Osteoblast (primary cell): ENCODE measurements around the gene BLVRB. TPM values are rescaled to one million over a fixed set of nuclear protein-coding genes. Genes with fewer than 3 reads are reported as not detected.
"Not testable (repeated sequence)": the region's sequence is repeated elsewhere in the genome, so short reads cannot be mapped to it uniquely, and the experiment has no call there.

Experiments
- DNase-seq: peaks from one replicate; pipeline ENCODE4 v3.0.0; 2011; ENCODE audit warnings: low spot score, mixed read lengths; ENCODE audit not compliant: insufficient read length; ENCODE audit errors: missing footprints
- H2AFZ ChIP-seq: 2 replicates; pipeline ENCODE4 v1.6.0; 2011; ENCODE audit warnings: mild to moderate bottlenecking, low read length
- H3K27ac ChIP-seq: 2 replicates; pipeline ENCODE4 v1.5.1; 2011; ENCODE audit warnings: mild to moderate bottlenecking, low read depth, low read length, moderate library complexity
- H3K27me3 ChIP-seq: 2 replicates; pipeline ENCODE4 v1.6.0; 2012; ENCODE audit warnings: mild to moderate bottlenecking, control low read depth, inconsistent platforms, low read length, moderate library complexity; ENCODE audit not compliant: insufficient read depth
- H3K36me3 ChIP-seq: 2 replicates; pipeline ENCODE4 v1.5.1; 2011; ENCODE audit warnings: mild to moderate bottlenecking, low read length, control low read depth, moderate library complexity; ENCODE audit not compliant: insufficient read depth
- H3K4me1 ChIP-seq: 2 replicates; pipeline ENCODE4 v1.5.1; 2011; ENCODE audit warnings: mild to moderate bottlenecking, low read length, control low read depth, moderate library complexity; ENCODE audit not compliant: insufficient read depth
- H3K4me2 ChIP-seq: 2 replicates; pipeline ENCODE4 v1.6.0; 2011; ENCODE audit warnings: mild to moderate bottlenecking, low read length; ENCODE audit not compliant: insufficient read depth
- H3K4me3 ChIP-seq: fragments of 200-600 bp; sonication (generic); 3 replicates; pipeline ENCODE4 v1.5.1; 2012; ENCODE audit warnings: mild to moderate bottlenecking, low read length, inconsistent platforms; ENCODE audit not compliant: insufficient read depth
- H3K79me2 ChIP-seq: 2 replicates; pipeline ENCODE4 v1.6.0; 2012; ENCODE audit warnings: mild to moderate bottlenecking, low read length, control low read depth, inconsistent platforms; ENCODE audit not compliant: insufficient read depth
- H3K9me3 ChIP-seq: 2 replicates; pipeline ENCODE4 v1.5.1; 2011; ENCODE audit warnings: low read depth, low read length, control low read depth
- H4K20me1 ChIP-seq: 2 replicates; pipeline ENCODE4 v1.6.0; 2012; ENCODE audit warnings: mild to moderate bottlenecking, low read length, control low read depth; ENCODE audit not compliant: insufficient read depth
- total RNA-seq: library from RNA; depleted of rRNA; stranded (reverse); fragments of >200 nt; gene quantifications from 2 replicates; pipeline ENCODE4 v1.2.3, GENCODE V29; 2012
- TF ChIP-seq, protein P1 (sequence below): IDR thresholded peaks from 2 replicates; pipeline ENCODE4 v1.5.1; 2011; ENCODE audit warnings: mild to moderate bottlenecking, low read depth, low read length, moderate library complexity; ENCODE audit errors: extremely low read depth

Gene BLVRB
- total RNA-seq, 1 donor = 82.2 TPM

DNA sequence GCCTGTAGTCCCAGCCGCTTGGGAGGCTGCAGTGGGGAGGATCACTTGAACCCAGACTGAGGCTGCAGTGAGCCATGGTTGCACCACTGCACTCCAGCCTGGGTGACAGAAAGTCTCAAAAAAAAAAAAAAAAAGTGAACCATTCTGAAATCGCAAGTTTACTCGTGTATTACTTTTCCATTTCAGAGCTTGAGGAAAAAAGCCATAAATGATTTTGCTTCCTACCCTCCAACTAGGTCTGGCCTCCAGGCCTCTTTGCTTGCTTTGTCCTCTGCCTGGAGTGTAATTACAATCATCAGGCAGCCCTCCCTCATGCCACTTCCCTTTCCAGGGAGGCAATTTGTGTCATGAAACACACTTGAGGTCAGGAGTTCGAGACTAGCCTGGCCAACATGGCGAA is 8.5 kb downstream of the BLVRB start:
- Histone ChIP-seq H3K36me3 (no peaks in the 10 kb centered on the region), H3K4me1 (no peaks in the 10 kb centered on the region), H3K27ac (no peak overlapping the region), H2AFZ (no peak overlapping the region), H3K27me3 (no peaks in the 10 kb centered on the region), H3K4me2 (no peak overlapping the region), H3K4me3 (no peak overlapping the region), H4K20me1 (no peaks in the 10 kb centered on the region), H3K79me2 (peaks cover 2% of the 10 kb centered on the region), H3K9me3 (no peaks in the 10 kb centered on the region)
- TF ChIP-seq, protein P1, sequence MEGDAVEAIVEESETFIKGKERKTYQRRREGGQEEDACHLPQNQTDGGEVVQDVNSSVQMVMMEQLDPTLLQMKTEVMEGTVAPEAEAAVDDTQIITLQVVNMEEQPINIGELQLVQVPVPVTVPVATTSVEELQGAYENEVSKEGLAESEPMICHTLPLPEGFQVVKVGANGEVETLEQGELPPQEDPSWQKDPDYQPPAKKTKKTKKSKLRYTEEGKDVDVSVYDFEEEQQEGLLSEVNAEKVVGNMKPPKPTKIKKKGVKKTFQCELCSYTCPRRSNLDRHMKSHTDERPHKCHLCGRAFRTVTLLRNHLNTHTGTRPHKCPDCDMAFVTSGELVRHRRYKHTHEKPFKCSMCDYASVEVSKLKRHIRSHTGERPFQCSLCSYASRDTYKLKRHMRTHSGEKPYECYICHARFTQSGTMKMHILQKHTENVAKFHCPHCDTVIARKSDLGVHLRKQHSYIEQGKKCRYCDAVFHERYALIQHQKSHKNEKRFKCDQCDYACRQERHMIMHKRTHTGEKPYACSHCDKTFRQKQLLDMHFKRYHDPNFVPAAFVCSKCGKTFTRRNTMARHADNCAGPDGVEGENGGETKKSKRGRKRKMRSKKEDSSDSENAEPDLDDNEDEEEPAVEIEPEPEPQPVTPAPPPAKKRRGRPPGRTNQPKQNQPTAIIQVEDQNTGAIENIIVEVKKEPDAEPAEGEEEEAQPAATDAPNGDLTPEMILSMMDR = no peak
- DNase-seq = peak; percentile 51

DNA sequence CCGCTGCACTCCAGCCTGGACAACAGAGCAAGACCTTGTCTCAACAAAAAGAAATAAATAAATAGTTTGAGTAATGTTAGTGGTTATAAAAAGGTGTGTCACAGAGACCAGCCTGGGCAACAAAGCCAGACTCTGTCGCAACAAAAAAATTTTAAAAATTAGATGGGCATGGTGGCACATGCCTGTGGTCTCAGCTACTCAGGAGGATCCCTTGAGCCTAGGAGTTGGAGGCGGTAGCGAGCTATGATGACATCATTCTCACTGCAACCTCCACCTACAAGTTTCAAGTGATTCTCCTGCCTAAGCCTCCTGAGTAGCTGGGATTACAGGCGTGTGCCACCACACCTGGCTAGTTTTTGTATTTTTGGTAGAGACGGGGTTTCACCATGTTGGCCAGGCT is 11.6 kb downstream of the BLVRB start:
- H3K4me1 ChIP-seq, H3K4me2 ChIP-seq, H3K9me3 ChIP-seq, H3K27ac ChIP-seq, H3K79me2 ChIP-seq, H3K4me3 ChIP-seq, H3K27me3 ChIP-seq, H2AFZ ChIP-seq, H4K20me1 ChIP-seq, H3K36me3 ChIP-seq, DNase-seq: not testable (repeated sequence)

GRCh38 chr19:40453151-40453735 is 12.3 kb downstream of the BLVRB start:
- TF ChIP-seq, protein P1 = no peak
- Histone ChIP-seq H4K20me1 (no peaks in the 10 kb centered on the region), H3K9me3 (no peaks in the 10 kb centered on the region), H2AFZ (no peak overlapping the region), H3K27ac (no peak overlapping the region), H3K4me2 (no peak overlapping the region), H3K4me1 (no peaks in the 10 kb centered on the region), H3K4me3 (no peak overlapping the region), H3K36me3 (no peaks in the 10 kb centered on the region), H3K79me2 (no peaks in the 10 kb centered on the region), H3K27me3 (no peaks in the 10 kb centered on the region)
- DNase-seq = peak; percentile 0

DNA sequence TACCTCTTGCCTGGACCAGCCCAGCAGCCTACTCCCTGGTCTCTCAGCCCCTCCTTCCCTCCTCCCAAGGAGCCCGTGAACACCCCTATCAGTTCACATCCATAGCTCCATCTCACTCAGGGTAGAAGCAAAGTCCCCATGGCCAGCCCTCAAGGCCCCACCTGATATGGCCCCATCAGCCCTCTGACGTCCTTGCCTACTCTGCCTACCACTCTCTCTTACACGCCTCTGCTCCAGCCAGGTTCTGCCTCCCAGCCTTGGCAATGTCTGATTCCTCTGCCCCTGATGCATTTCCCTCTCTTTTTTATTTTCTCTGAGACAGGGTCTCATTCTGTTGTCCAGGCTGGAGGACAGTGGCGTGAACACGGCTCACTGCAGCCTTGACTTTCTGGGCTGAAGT is 13.5 kb downstream of the BLVRB start:
- Histone ChIP-seq H3K4me2 (no peak overlapping the region), H3K79me2 (no peaks in the 10 kb centered on the region), H3K4me1 (no peaks in the 10 kb centered on the region), H3K27ac (no peak overlapping the region), H2AFZ (no peak overlapping the region), H3K9me3 (no peaks in the 10 kb centered on the region), H3K4me3 (no peak overlapping the region), H3K36me3 (no peaks in the 10 kb centered on the region), H3K27me3 (no peaks in the 10 kb centered on the region), H4K20me1 (no peaks in the 10 kb centered on the region)
- TF ChIP-seq, protein P1 = no peak
- no peak for DNase-seq
